ENCODE measurements around the gene CFAP251. TPM values are rescaled to one million over a fixed set of nuclear protein-coding genes. Genes with fewer than 3 reads are reported as not detected.

The CFAP251 gene
- polyA plus RNA-seq, 1 donor from 2014 or later = 4.0 TPM

GRCh38 chr12:122021193-122021821 lies 102.9 kb downstream of the CFAP251 start:
- Histone ChIP-seq H3F3A (ENCODE audit: insufficient read depth, low read length, poor library complexity, severe bottlenecking) (no peaks in the 10 kb centered on the region), H2AFZ (ENCODE audit: low read depth, low read length) (peak overlapping the region; percentile 54), H3K36me3 (ENCODE audit: insufficient read depth, low read length) (no peaks in the 10 kb centered on the region), H3K27ac (ENCODE audit: low read length) (no peak overlapping the region), H3K9me2 (ENCODE audit: insufficient read depth, low read length) (no peaks in the 10 kb centered on the region), H3K79me2 (replicated peaks; ENCODE audit: insufficient read depth, low read length) (peaks cover 35% of the 10 kb centered on the region), H4K20me1 (ENCODE audit: insufficient read depth) (peaks cover 5% of the 10 kb centered on the region), H3K27me3 (ENCODE audit: insufficient read depth, low read depth, low read length) (no peaks in the 10 kb centered on the region), H3K4me2 (ENCODE audit: low read length) (peak overlapping the region; percentile 48), H3K9me3 (ENCODE audit: low read length) (no peaks in the 10 kb centered on the region), H3K4me3 (ENCODE audit: low read length) (peak overlapping the region; percentile 79), H3K9ac (ENCODE audit: low read length) (peak overlapping the region; percentile 69)
- TF ChIP-seq CTCF (IDR thresholded peaks at IDR 0.05; ENCODE audit: poor library complexity, severe bottlenecking) = peak; percentile 9
- no peak for TF ChIP-seq EZH2 (IDR thresholded peaks at IDR 0.05; ENCODE audit: borderline replicate concordance, insufficient read depth, low read length, poor library complexity, severe bottlenecking)

- H3K79me2 ChIP-seq (replicated peaks; ENCODE audit: insufficient read depth, low read length) = peaks cover 41% of the 10 kb centered on the region
- peaks cover 5% of the 10 kb centered on the region for H4K20me1 ChIP-seq (ENCODE audit: insufficient read depth)
- H3K9me2 ChIP-seq (ENCODE audit: insufficient read depth, low read length) = no peaks in the 10 kb centered on the region
- H3K9ac ChIP-seq (ENCODE audit: low read length) = peak within 1 kb of the TSS; percentile 72
- peak within 1 kb of the TSS; percentile 65 for H3K27ac ChIP-seq (ENCODE audit: low read length)
- no peak for TF ChIP-seq RAD21 (conservative IDR thresholded peaks at IDR 0.05)
- peak; percentile 71 for TF ChIP-seq MXI1 (conservative IDR thresholded peaks at IDR 0.05; ENCODE audit: poor library complexity, severe bottlenecking)
- peak; percentile 94 for TF ChIP-seq POLR2AphosphoS5 (IDR thresholded peaks at IDR 0.05)
- no peak for TF ChIP-seq SMC3 (conservative IDR thresholded peaks at IDR 0.05; ENCODE audit: poor library complexity)
- TF ChIP-seq TAF1 (IDR thresholded peaks at IDR 0.05; ENCODE audit: low read depth) = peak; percentile 83
- peak; percentile 72 for TF ChIP-seq EP300 (conservative IDR thresholded peaks at IDR 0.05; ENCODE audit: poor library complexity, severe bottlenecking)
- TF ChIP-seq REST (IDR thresholded peaks at IDR 0.05; ENCODE audit: borderline replicate concordance) = peak; percentile 74
- peak within 1 kb of the TSS; percentile 54 for H2AFZ ChIP-seq (ENCODE audit: low read depth, low read length)
- peak within 1 kb of the TSS; percentile 48 for H3K4me2 ChIP-seq (ENCODE audit: low read length)
- H3K9me3 ChIP-seq (ENCODE audit: low read length) = no peaks in the 10 kb centered on the region
- H3K27me3 ChIP-seq (ENCODE audit: insufficient read depth, low read depth, low read length) = no peaks in the 10 kb centered on the region
- H3K36me3 ChIP-seq (ENCODE audit: insufficient read depth, low read length) = no peaks in the 10 kb centered on the region
- no peaks in the 10 kb centered on the region for H3F3A ChIP-seq (ENCODE audit: insufficient read depth, low read length, poor library complexity, severe bottlenecking)
- H3K4me3 ChIP-seq (ENCODE audit: low read length) = peak within 1 kb of the TSS; percentile 89
Measured at GRCh38 chr12:122021822-122022392, 103.5 kb downstream of the CFAP251 start, which contains the start of gene BCL7A. BCL7A (plus strand) TSS chr12:122021884; CDS start chr12:122022092, 208 bp downstream.
